ENCODE measurements around the gene DUSP28.

The DUSP28 gene

GRCh38 chr2:240589850-240590525 is 29.8 kb downstream of the DUSP28 start:
- Histone ChIP-seq H3K9ac (ENCODE audit: low read length) (no peak overlapping the region), H3K27me3 (ENCODE audit: control insufficient read depth, insufficient read depth, low read length) (no peaks in the 10 kb centered on the region), H3K27ac (ENCODE audit: low read depth, low read length) (no peak overlapping the region), H3K4me1 (ENCODE audit: control insufficient read depth, insufficient read depth, low read length) (peaks cover 14% of the 10 kb centered on the region), H3K4me3 (ENCODE audit: low read length) (no peak overlapping the region), H3K36me3 (ENCODE audit: control insufficient read depth, insufficient read depth, low read length) (peaks cover 13% of the 10 kb centered on the region)

- peaks cover 13% of the 10 kb centered on the region for H3K36me3 ChIP-seq (ENCODE audit: control insufficient read depth, insufficient read depth, low read length)
- H3K27ac ChIP-seq (ENCODE audit: low read depth, low read length): no peak overlapping the region
- peaks cover 11% of the 10 kb centered on the region for H3K4me1 ChIP-seq (ENCODE audit: control insufficient read depth, insufficient read depth, low read length)
- no peak overlapping the region for H3K9ac ChIP-seq (ENCODE audit: low read length)
- H3K4me3 ChIP-seq (ENCODE audit: low read length): no peak overlapping the region
- no peaks in the 10 kb centered on the region for H3K27me3 ChIP-seq (ENCODE audit: control insufficient read depth, insufficient read depth, low read length)
These were observed 30.5 kb downstream of the DUSP28 start for GRCh38 chr2:240590681-240591111.

- Histone ChIP-seq H3K27me3 (ENCODE audit: control insufficient read depth, insufficient read depth, low read length) (no peaks in the 10 kb centered on the region), H3K9ac (ENCODE audit: low read length) (no peak overlapping the region), H3K4me3 (ENCODE audit: low read length) (no peak overlapping the region), H3K4me1 (ENCODE audit: control insufficient read depth, insufficient read depth, low read length) (peaks cover 16% of the 10 kb centered on the region), H3K36me3 (ENCODE audit: control insufficient read depth, insufficient read depth, low read length) (peaks cover 13% of the 10 kb centered on the region), H3K27ac (ENCODE audit: low read depth, low read length) (no peak overlapping the region)
These were observed 31.1 kb downstream of the DUSP28 start for GRCh38 chr2:240591226-240591625.

- Histone ChIP-seq H3K36me3 (ENCODE audit: control insufficient read depth, insufficient read depth, low read length) (peaks cover 13% of the 10 kb centered on the region), H3K4me1 (ENCODE audit: control insufficient read depth, insufficient read depth, low read length) (peaks cover 19% of the 10 kb centered on the region), H3K27ac (ENCODE audit: low read depth, low read length) (no peak overlapping the region), H3K9ac (ENCODE audit: low read length) (no peak overlapping the region), H3K27me3 (ENCODE audit: control insufficient read depth, insufficient read depth, low read length) (no peaks in the 10 kb centered on the region), H3K4me3 (ENCODE audit: low read length) (no peak overlapping the region)
These were observed 31.6 kb downstream of the DUSP28 start for GRCh38 chr2:240591784-240592183.

- Histone ChIP-seq H3K9ac (ENCODE audit: low read length) (no peak overlapping the region), H3K27ac (ENCODE audit: low read depth, low read length) (no peak overlapping the region), H3K4me3 (ENCODE audit: low read length) (no peak overlapping the region), H3K27me3 (ENCODE audit: control insufficient read depth, insufficient read depth, low read length) (no peaks in the 10 kb centered on the region), H3K36me3 (ENCODE audit: control insufficient read depth, insufficient read depth, low read length) (peaks cover 16% of the 10 kb centered on the region), H3K4me1 (ENCODE audit: control insufficient read depth, insufficient read depth, low read length) (peaks cover 13% of the 10 kb centered on the region)
These were observed 33.0 kb downstream of the DUSP28 start for GRCh38 chr2:240593026-240593702.

GRCh38 chr2:240593703-240594451 is 33.7 kb downstream of the DUSP28 start:
- Histone ChIP-seq H3K9ac (ENCODE audit: low read length) (no peak overlapping the region), H3K4me3 (ENCODE audit: low read length) (no peak overlapping the region), H3K27ac (ENCODE audit: low read depth, low read length) (no peak overlapping the region), H3K36me3 (ENCODE audit: control insufficient read depth, insufficient read depth, low read length) (peaks cover 16% of the 10 kb centered on the region), H3K4me1 (ENCODE audit: control insufficient read depth, insufficient read depth, low read length) (peaks cover 15% of the 10 kb centered on the region), H3K27me3 (ENCODE audit: control insufficient read depth, insufficient read depth, low read length) (no peaks in the 10 kb centered on the region)

GRCh38 chr2:240594511-240595380 is 34.6 kb downstream of the DUSP28 start:
- peaks cover 16% of the 10 kb centered on the region for H3K36me3 ChIP-seq (ENCODE audit: control insufficient read depth, insufficient read depth, low read length)
- no peaks in the 10 kb centered on the region for H3K27me3 ChIP-seq (ENCODE audit: control insufficient read depth, insufficient read depth, low read length)
- no peak overlapping the region for H3K4me3 ChIP-seq (ENCODE audit: low read length)
- peaks cover 15% of the 10 kb centered on the region for H3K4me1 ChIP-seq (ENCODE audit: control insufficient read depth, insufficient read depth, low read length)
- no peak overlapping the region for H3K27ac ChIP-seq (ENCODE audit: low read depth, low read length)
- H3K9ac ChIP-seq (ENCODE audit: low read length): no peak overlapping the region

- no peak overlapping the region for H3K9ac ChIP-seq (ENCODE audit: low read length)
- no peak overlapping the region for H3K27ac ChIP-seq (ENCODE audit: low read depth, low read length)
- no peak overlapping the region for H3K4me3 ChIP-seq (ENCODE audit: low read length)
- H3K36me3 ChIP-seq (ENCODE audit: control insufficient read depth, insufficient read depth, low read length): peaks cover 16% of the 10 kb centered on the region
- H3K4me1 ChIP-seq (ENCODE audit: control insufficient read depth, insufficient read depth, low read length): peaks cover 15% of the 10 kb centered on the region
- no peaks in the 10 kb centered on the region for H3K27me3 ChIP-seq (ENCODE audit: control insufficient read depth, insufficient read depth, low read length)
These were observed 35.4 kb downstream of the DUSP28 start for GRCh38 chr2:240595381-240596079.

- H3K27me3 ChIP-seq (ENCODE audit: control insufficient read depth, insufficient read depth, low read length): no peaks in the 10 kb centered on the region
- H3K27ac ChIP-seq (ENCODE audit: low read depth, low read length): no peak overlapping the region
- no peak overlapping the region for H3K4me3 ChIP-seq (ENCODE audit: low read length)
- H3K36me3 ChIP-seq (ENCODE audit: control insufficient read depth, insufficient read depth, low read length): peaks cover 11% of the 10 kb centered on the region
- H3K4me1 ChIP-seq (ENCODE audit: control insufficient read depth, insufficient read depth, low read length): peaks cover 15% of the 10 kb centered on the region
- no peak overlapping the region for H3K9ac ChIP-seq (ENCODE audit: low read length)
These were observed 35.9 kb downstream of the DUSP28 start for GRCh38 chr2:240596080-240596460.

- no peak overlapping the region for H3K9ac ChIP-seq (ENCODE audit: low read length)
- H3K27ac ChIP-seq (ENCODE audit: low read depth, low read length): peak overlapping the region; percentile 42
- H3K27me3 ChIP-seq (ENCODE audit: control insufficient read depth, insufficient read depth, low read length): no peaks in the 10 kb centered on the region
- H3K4me3 ChIP-seq (ENCODE audit: low read length): no peak overlapping the region
- H3K36me3 ChIP-seq (ENCODE audit: control insufficient read depth, insufficient read depth, low read length): peaks cover 11% of the 10 kb centered on the region
- H3K4me1 ChIP-seq (ENCODE audit: control insufficient read depth, insufficient read depth, low read length): peaks cover 15% of the 10 kb centered on the region
These were observed 36.4 kb downstream of the DUSP28 start for GRCh38 chr2:240596491-240596931.

- Histone ChIP-seq H3K27ac (ENCODE audit: low read depth, low read length) (peak overlapping the region; percentile 42), H3K9ac (ENCODE audit: low read length) (no peak overlapping the region), H3K36me3 (ENCODE audit: control insufficient read depth, insufficient read depth, low read length) (peaks cover 7% of the 10 kb centered on the region), H3K27me3 (ENCODE audit: control insufficient read depth, insufficient read depth, low read length) (no peaks in the 10 kb centered on the region), H3K4me1 (ENCODE audit: control insufficient read depth, insufficient read depth, low read length) (peaks cover 15% of the 10 kb centered on the region), H3K4me3 (ENCODE audit: low read length) (no peak overlapping the region)
These were observed 36.9 kb downstream of the DUSP28 start for GRCh38 chr2:240597054-240597418.

Measured in rectal smooth muscle tissue (tissue), 1 donor.